ENCODE results near the gene BEST4. TPM values are rescaled to one million over a fixed set of nuclear protein-coding genes. Genes with fewer than 3 reads are reported as not detected.
A peak's percentile ranks its signal among the peaks of the same experiment; 100 is the strongest.

BEST4 gene
- total and polyA plus RNA-seq, 2 of the 13 experiments (the other 11 are each of a cell fraction or from before 2014, with no cell fraction given), result 0.77 to 1.4 TPM

- 0 out of 2 replicates have a peak, but pooled peaks have one; percentile 50 for TF ChIP-seq U2AF2 (IDR thresholded peaks at IDR 0.05; ENCODE audit: low read depth, low read length)
- TF ChIP-seq HOXA9 (CRISPR knock-in tag; IDR thresholded peaks at IDR 0.05; ENCODE audit: borderline replicate concordance), result peak; percentile 57; the same call in 1 of the 2 replicates
- TF ChIP-seq SMAD3 (CRISPR knock-in tag; IDR thresholded peaks at IDR 0.05), result 0 out of 2 replicates have a peak, but pooled peaks have one; percentile 32
- TF ChIP-seq HNF4A (CRISPR knock-in tag; IDR thresholded peaks at IDR 0.05), result peak; percentile 25; the same call in 1 of the 2 replicates
- peak; percentile 77 for TF ChIP-seq ZNF24 (IDR thresholded peaks at IDR 0.05)
- peak; percentile 46 for TF ChIP-seq ELF3 (CRISPR knock-in tag; IDR thresholded peaks at IDR 0.05)
- TF ChIP-seq ZNF143 (CRISPR knock-in tag; IDR thresholded peaks at IDR 0.05), result peak; percentile 55; the same call in 1 of the 2 replicates
- TF ChIP-seq REXO4 (CRISPR knock-in tag; IDR thresholded peaks at IDR 0.05; ENCODE audit: borderline replicate concordance), result no peak
- no peak for TF ChIP-seq SUZ12 (IDR thresholded peaks at IDR 0.05; ENCODE audit: low read depth, low read length)
- no peak for TF ChIP-seq MBNL3 (CRISPR knock-in tag; conservative IDR thresholded peaks at IDR 0.05)
- TF ChIP-seq ZGPAT (CRISPR knock-in tag; IDR thresholded peaks at IDR 0.05), result peak; percentile 95
- TF ChIP-seq ZNF441 (CRISPR knock-in tag; IDR thresholded peaks at IDR 0.05; ENCODE audit: borderline replicate concordance), result peak; percentile 36; the same call in 1 of the 2 replicates
- TF ChIP-seq ZNF770 (CRISPR knock-in tag; IDR thresholded peaks at IDR 0.05), result peak; percentile 74; the same call in 1 of the 2 replicates
- TF ChIP-seq ZNF451 (CRISPR knock-in tag; IDR thresholded peaks at IDR 0.05), result no peak
- TF ChIP-seq ZNF747 (CRISPR knock-in tag; IDR thresholded peaks at IDR 0.05; ENCODE audit: borderline replicate concordance), result 0 out of 2 replicates have a peak, but pooled peaks have one; percentile 60
- TF ChIP-seq KLF11 (CRISPR knock-in tag; IDR thresholded peaks at IDR 0.05), result peak; percentile 51; the same call in 1 of the 2 replicates
- peak; percentile 91 for TF ChIP-seq SAP130 (CRISPR knock-in tag; IDR thresholded peaks at IDR 0.05; ENCODE audit: low read depth)
- no peak for TF ChIP-seq ZNF800 (CRISPR knock-in tag; IDR thresholded peaks at IDR 0.05)
- no peak for TF ChIP-seq PBX2 (CRISPR knock-in tag; IDR thresholded peaks at IDR 0.05)
- no peak for TF ChIP-seq SOX6 (IDR thresholded peaks at IDR 0.05)
- TF ChIP-seq SOX6 (CRISPR knock-in tag; IDR thresholded peaks at IDR 0.05), result peak; percentile 83
- no peak for TF ChIP-seq ZFP37 (CRISPR knock-in tag; IDR thresholded peaks at IDR 0.05; ENCODE audit: borderline replicate concordance)
- TF ChIP-seq GFI1 (CRISPR knock-in tag; IDR thresholded peaks at IDR 0.05; ENCODE audit: borderline replicate concordance), result peak; percentile 64; the same call in 1 of the 2 replicates
- TF ChIP-seq ZIK1 (CRISPR knock-in tag; IDR thresholded peaks at IDR 0.05; ENCODE audit: borderline replicate concordance, low read depth), result 0 out of 2 replicates have a peak, but pooled peaks have one; percentile 73
Observed at GRCh38 chr1:44799770-44800584, 12.0 kb upstream of the BEST4 start, which contains the start of gene PLK3 (continued).

Data from HepG2 (cell line).